Activated CD8-positive, alpha-beta memory T cell treated with anti-CD3 and anti-CD28 coated beads, Interleukin-2, amount 50 U/mL, for 1 hour (primary cell): Measurements from ENCODE around the gene CACNA2D3.

Experiments used
- DNase-seq: peaks from one replicate; pipeline ENCODE4 v3.0.0-alpha.2; 2020; ENCODE audit errors: extremely low read depth

CACNA2D3 gene

DNA sequence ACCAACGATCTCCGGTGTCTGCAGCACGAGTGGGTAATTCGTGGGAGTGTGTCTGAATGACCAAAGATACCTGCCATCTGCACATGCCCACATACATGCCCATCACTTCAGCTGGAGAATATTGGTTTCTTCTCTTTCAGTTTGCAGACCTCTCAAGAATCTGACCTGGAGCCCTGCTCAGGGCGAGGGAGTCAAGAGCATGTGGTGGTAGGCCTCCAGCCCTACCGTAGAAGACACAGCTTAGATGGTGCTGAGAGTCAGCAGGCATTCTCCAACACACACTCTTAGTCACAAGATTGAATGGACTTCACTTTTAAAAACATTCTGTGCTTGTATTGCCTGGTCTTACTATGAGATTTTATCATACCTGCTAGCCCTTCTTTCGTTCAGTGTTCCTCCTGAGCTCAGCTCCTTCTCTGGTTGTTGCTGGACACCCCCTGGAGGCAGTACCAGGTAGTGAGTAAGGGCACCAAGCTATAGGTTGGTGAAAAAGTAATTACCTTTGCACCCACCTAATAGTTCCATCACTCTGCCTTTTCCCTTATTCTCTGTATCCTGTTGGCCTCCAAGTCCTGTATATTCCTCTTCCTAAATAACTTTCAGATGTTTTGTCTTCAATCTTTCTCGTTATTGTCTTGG, 252.0 kb downstream of the CACNA2D3 start:
- no peak for DNase-seq

GRCh38 chr3:54376142-54376807, 253.9 kb downstream of the CACNA2D3 start:
- no peak for DNase-seq

- no peak for DNase-seq
Observed at GRCh38 chr3:54376939-54377578, 254.7 kb downstream of the CACNA2D3 start.

- no peak for DNase-seq
Observed at GRCh38 chr3:54378184-54378583, 255.8 kb downstream of the CACNA2D3 start.

DNA sequence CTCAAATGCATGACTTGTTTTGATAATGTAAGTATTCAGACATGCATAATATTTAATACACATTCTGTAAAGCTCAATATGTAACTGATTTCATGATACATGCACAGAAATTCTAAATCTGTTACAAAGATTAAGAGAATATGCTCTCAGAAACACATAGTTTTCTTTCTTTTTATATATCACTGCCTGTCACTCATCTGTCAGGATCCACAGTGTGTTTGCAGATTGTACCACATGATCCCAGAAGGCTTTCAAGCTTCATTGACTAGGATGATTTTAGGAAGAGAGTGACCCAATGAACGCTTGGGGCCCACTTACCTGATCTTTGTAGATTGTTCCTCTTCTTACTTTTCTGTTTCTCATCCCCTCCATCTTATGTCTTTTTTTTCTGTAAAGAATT, 261.9 kb downstream of the CACNA2D3 start:
- no peak for DNase-seq

- DNase-seq, result no peak
Observed at GRCh38 chr3:54390582-54390981, 268.2 kb downstream of the CACNA2D3 start.

DNA sequence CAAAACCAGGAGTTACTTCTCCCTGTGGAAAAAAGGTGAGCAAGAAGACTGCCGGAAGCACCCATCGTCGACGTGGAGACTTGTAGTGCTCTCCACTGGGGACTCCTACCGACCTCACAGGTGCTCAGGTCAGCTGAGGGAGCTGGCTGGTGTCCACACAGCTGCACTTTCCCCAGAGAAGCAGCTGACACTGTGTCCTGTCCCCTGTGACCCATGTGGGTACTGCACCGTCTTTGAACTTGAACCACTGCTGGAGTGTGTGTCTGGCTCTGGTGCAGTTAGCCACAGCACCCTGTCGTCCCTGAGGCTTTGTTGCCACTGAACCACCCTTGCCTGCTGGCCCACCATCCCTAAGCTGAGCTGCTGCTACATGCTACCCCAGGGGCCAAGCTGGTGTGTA, 270.8 kb downstream of the CACNA2D3 start:
- no peak for DNase-seq

GRCh38 chr3:54408328-54408727, 286.0 kb downstream of the CACNA2D3 start:
- no peak for DNase-seq

GRCh38 chr3:54421943-54422342, 299.6 kb downstream of the CACNA2D3 start:
- no peak for DNase-seq

- DNase-seq, result no peak
Observed at GRCh38 chr3:54424292-54424691, 301.9 kb downstream of the CACNA2D3 start.

DNA sequence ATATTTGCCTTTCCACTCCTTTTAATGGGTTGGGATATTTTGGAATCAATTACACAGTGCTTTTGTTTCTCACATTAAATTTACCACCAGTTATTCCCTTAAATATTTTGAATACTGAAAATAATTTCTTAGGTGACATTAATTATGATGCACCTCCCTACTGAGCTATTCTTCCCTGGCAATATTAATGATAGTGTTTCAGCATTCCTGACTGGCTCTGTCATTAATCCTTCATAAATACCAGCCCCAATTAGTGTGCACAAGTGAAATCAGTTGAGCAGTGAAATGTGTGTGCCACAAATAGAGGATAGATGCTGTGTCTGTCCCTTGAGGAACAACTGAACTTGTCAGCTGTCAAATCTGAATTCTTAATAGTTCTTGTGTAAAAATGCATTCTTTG, 304.0 kb downstream of the CACNA2D3 start:
- no peak for DNase-seq

- no peak for DNase-seq
Observed at GRCh38 chr3:54427501-54427900, 305.1 kb downstream of the CACNA2D3 start.

DNA sequence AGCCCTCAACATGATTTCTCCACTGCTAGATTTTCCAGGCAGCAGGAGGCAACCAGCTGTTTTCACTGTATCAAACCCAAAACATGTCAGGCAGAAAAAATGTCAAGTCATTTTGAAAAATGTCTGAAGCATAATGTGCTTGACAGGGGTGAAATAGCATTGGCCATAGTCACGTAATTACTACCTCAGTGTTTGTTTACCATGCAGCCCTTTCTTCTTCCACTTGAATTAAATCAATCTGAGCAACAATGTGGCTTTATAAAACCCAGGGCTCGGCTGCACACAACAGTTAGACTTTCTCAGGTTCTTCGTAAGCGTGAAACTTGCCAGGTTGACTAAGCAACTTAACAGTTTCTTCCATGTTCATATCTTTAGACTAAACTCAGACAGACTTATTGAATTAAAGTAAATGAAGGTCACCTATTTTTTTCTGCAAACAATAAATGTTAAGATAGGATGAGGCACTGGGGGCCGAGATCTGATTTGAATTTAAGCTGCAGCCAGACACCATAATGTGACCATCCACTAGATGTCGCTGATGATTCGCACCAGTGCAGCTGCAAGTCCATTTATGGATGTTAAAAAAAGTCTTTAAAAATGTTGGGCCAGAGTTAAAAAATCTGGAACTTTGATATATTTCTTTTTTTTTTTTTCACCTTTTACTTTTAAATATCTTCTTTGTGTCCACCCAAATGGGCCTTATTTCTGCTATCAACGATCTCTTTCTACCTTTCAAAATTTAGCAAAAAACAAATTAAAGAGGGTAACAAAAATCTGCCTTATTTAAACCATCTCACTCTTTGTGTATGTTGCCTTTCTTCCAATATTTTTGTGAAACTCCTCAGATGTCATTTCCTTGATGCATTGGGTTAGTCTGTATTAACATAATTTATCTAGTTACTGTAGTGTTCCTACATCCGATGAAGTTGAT, 305.9 kb downstream of the CACNA2D3 start:
- no peak for DNase-seq

- no peak for DNase-seq
Observed at GRCh38 chr3:54432975-54433374, 310.6 kb downstream of the CACNA2D3 start.

DNA sequence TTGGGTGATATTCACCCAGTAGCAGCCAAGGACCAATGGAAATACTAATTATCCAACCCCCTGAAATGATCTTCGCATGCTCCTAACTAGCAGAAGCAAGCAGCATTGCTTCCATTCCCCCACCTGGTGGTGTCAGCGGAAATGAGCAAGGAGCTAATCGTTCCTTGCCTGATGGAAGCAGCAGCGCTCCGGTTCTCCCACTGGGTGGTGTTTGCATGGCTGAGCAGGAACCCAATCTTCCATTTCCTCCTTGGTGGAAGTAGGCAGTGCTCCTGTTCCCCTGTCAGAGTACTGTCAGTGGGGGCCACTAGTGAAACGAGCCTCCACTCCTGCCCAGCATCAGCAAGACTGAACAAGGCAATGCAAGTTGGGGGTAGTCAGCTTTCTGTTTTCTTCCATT, 311.5 kb downstream of the CACNA2D3 start:
- no peak for DNase-seq

DNA sequence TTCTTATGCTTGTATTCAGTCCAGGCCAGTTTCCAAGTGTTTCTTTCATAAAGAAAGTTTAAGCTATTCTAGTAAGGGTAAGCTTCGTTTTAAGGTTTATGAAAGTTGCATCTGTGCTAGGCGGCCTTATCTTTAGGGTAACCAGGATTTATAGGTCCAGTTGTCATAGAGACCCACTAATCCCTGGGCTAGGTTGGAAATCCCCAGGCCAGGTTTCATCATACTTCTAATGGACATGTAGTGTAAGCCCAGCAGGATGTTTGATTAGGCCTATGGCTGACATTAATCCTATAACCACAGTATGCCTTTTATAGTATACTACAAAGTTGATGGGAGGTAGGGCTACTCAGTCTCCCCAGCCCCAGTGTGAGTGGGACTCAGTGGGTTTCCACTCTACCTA, 312.4 kb downstream of the CACNA2D3 start:
- no peak for DNase-seq

DNA sequence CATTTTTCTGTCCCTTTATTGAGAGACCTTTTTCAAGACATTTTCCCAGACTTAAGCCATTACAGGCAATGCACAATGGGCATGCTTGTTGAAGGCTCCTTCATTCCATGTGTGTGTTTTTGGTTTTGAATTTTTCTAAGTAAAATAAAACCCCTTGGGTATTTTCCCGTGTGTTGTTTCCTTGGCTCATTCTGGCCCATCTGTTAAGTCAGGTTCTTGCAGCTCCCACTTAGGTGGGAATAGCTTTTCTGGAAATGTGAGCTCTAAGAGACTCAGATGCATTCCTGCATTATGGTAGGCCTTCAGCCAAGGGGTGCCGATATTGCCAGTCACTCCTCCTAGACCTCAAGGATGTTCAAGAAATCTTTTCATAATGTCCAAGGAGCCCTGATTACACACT, 314.9 kb downstream of the CACNA2D3 start:
- no peak for DNase-seq

DNA sequence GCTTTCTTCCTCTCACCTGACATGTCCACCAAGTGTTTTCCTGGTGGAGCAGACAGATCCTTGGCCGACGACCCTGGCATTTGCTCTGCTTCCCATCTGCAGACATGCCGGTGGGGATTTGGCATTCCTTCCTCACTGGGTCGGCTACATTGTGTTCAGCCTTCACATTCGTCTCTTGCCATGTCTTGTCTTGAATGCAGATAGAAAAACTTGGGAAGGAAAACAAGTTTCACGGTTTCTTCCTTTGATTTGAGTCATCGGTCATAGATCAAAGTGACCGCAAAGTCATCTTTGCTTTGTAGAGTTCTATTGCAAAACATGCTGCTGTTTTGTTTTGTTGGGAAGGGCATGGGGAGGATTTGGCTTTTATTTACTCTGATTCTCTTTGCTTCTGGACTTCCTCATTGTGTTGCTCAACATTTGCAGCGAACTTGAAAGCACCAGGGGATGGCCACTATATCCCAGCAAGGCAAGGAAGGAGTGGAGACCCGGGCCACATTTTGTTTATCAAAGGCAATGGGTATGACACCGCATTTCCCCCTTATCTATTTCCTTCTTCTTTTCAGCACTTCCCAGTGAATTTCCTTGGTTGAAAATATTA, 321.3 kb downstream of the CACNA2D3 start:
- DNase-seq, result no peak

DNA sequence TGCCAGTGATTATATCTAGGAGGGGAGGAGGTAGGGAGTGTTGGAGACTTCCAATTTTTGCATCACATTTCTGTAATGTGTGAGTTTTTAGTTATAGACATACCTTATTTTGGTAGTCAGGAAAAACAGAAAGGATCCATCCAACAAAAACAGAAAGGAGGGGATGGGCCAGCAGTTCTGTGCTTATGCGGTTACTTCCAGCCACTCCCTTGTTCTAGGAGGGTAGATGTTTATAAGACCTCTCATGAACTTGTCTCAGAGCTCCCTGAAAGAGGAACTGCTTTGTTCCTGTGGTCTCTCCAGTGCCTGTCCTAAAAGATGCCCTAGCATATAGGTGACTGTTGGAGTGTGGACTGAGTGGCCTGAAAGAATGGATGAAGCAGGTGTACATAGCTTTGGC, 323.3 kb downstream of the CACNA2D3 start:
- no peak for DNase-seq

DNA sequence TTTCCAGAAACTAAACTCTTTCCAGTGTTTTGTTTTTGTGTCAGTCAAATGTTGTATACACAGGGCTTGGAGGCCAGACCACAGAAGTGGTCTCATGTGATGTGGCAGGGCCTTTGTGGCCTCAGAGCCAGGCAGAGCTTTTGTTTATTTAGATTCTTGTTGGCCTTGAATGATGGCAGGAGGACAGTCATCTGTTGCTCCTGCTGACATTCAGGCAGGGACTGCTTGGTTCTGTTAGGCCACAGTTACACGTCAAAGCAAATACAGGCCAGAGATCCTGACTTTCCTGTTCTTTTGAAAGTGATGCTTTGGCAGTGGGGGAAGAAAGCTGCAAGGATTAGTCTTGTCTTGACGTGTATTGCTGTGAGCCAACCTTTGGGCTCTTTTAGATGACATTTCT, 325.1 kb downstream of the CACNA2D3 start:
- no peak for DNase-seq

DNA sequence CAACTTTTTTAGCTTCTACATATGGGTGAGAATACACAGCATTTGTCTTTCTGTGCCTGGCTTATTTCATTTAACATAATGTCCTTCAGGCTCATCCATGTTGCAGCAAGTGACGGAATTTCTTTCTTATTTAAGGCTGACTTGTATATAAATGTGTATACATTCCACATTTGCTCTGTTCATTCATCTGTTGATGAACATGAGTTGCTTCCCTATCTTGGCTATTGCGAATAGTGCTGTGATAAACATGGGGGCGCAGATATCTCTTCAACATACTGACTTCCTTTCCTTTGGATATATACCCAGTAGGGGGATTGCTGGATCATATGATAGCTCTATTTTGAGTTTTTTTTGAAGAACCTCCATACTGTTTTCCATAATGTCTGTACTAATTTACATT, 332.5 kb downstream of the CACNA2D3 start:
- DNase-seq, result no peak

DNA sequence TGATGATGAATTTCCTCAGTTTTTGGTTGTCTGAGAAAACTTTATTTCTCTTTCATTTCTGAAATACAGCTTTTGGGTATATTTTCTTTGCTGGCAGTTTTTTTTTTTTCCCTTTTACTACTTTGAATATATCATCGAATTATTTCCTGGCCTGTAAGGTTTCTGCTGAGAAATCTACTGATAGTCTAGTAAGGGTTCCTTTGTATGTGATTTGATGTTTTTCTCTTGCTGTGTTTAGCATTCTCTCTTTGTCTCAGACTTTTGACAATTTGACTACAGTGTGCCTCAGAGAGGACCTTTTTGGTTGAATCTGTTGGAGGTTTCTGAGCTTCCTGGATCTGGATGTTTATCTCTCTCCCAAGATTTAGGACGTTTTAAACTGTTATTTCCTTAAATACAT, 336.0 kb downstream of the CACNA2D3 start:
- DNase-seq, result no peak
